Left cardiac atrium (tissue), 4 donors: Measurements from ENCODE around the gene SRR. TPM values are rescaled to one million over a fixed set of nuclear protein-coding genes. Genes with fewer than 3 reads are reported as not detected.

Experiments used
- ATAC-seq, 2 donors: fragments of 200-7000 bp; cut with Tn5 transposase; one replicate each; pipeline ENCODE4 v1.9.1; 2020; ENCODE audit warnings: mild to moderate bottlenecking in 2 of 2, moderate library complexity in 2 of 2
- DNase-seq: peaks from one replicate; pipeline ENCODE4 v3.0.0-alpha.2; 2020
- intact Hi-C, 2 donors: fragments of 100-400 bp; cut with DNase I; formaldehyde crosslinking; loops; one replicate each; pipeline versions ENCODE4 v1.14.1 to v1.15.1; 2022 to 2023
- total RNA-seq, 2 donors: library from RNA; stranded (reverse); fragmentation: NEBNext Ultra II Directional; extraction: Animal tissue kit (Norgen Biotek cat#: 25700); gene quantifications; one replicate each; pipeline ENCODE4 v1.2.1, GENCODE V29; 2021
- donor health status: DM: no; HTN: yes; CAD: no.
- donor health status: DM: no; HTN: yes; CAD: no; lungs with severe emphysema.
- donor health status: DM: yes; HTN: yes; CAD: no.
- donor health status: Dilated cardiomyopathy.

SRR gene
- total RNA-seq, 2 donors from 2014 or later = 8.7 to 14.5 TPM

DNA sequence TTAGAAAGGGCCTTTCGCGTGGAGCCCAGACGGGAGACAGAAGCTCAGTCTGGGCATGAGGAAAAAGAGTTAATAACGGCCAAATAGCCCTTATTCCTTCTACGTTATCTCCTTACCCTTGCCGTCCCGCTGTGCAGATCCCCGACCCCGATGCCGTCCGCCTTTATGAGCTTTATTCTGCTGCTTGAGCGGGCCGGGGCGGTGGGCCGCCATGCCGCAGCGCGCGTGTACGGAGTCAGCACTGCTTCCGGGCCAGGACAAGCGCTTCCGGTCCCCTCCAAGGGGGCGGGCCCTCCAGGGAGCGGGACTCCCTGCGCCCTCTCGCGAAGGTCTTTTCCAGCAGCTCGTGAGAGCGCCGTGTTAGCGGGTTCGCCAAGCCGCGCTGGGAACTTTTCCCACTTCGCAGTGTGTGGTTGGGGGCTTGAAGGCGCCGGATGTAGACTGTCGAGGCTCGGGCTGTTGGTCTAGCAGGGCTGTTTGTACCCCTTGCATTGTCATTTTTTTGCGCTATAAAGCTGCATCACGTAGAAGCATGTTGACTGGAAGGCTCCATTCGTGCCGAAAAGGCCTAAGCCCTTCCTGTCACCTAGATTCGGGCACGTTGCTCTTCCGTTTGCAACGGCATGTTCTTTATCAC is 32.6 kb downstream of the SRR start, which contains the start of gene TSR1:
TSR1 (minus strand) TSS at position 243 of the 637 bp plus-strand sequence; CDS start at position 213, 30 bp downstream.
- peak; percentile 94 for DNase-seq
- intact Hi-C loops = no loop called here

DNA sequence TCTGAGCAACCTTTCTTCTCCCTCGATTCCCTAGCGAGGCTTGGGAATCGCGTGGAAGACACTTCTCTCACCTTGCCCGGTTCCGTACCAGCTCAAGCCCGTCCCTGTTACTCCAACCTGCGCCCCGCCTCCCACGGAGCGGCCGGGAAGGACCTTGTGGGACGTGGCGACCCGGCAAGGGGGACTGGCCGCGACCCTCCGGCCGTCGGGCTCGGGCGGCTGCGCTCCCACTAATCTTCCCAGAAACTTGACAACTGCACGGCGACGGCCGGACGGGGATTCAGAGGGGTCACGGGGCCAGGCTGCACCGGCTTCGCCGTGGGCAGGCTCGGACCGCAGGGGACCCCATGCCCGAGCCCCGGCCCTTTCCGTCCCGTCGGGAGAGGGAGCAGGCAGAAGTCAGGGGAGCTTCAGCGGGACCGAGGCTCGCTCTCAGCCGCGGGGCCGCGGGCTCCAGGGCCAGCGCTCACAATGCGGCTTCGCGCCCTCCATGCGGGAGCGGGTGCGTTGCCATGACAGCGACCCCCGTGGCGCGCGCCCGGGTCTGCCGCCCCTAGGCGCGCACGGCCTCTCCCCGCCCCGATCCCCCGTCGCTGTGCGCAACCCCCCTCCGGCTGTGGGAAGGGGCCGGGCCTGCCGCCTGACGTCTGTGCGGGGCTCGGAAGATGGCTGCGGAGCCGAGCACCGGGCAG is 33.2 kb downstream of the SRR start, which contains the start of gene SGSM2:
SGSM2 (plus strand) TSS at position 650 of the 692 bp plus-strand sequence. CDS start 188 bp downstream, outside the sequence.
- peak; percentile 80 to 85 for ATAC-seq
- peak; percentile 77 for DNase-seq
- intact Hi-C loops = no loop called here

More for the DNA sequence above, 32.6 kb downstream of the SRR start, which contains the start of gene TSR1:
- ATAC-seq = peak; percentile 94 to 96

DNA sequence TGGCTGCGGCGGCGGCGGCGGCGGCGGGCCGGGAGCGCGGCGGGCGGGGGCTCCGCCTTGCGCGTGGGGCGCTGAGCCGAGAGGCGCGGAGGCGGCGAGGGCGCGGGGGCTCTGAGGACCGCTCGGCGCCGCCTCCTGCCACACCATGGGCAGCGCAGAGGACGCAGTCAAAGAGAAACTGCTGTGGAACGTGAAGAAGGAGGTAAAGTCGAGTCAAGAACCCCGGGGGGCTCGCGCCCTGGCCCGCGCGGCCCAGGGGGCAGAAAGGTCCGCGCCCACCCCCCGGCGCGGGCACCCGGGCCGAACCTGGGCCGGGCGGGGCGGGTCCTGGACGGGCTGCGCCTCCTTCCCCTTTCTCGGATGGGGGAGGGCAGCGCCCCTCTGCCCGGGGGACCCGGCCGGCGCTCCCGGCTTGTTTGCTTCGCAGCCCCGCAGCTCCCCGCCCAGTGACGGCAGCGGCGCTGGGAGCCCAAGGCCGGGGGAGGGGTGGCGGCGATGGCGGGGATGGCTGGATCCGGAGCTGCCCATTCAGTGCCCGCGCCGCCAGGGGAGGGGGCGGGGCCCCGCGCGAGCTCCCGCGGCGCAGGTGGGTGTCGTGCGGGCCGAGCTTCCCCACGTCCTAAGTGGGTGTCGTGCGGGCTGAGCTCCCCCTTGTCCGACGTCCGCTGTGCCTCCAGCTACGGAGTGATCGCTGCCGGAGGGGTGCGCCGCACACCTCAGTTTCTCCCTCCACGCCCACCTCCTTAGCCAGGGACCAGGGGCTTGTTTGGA is 34.0 kb downstream of the SRR start:
- ATAC-seq (peak; percentile 54 to 68), DNase-seq (peak; percentile 75)
- intact Hi-C loops = no loop called here

GRCh38 chr17:2338315-2338657 is 34.5 kb downstream of the SRR start:
- intact Hi-C loops = no loop called here
- ATAC-seq (no peak), DNase-seq (no peak)

- intact Hi-C loops = no loop called here
- DNase-seq (no peak), ATAC-seq (no peak)
Observed at GRCh38 chr17:2343421-2343820, 39.7 kb downstream of the SRR start.

GRCh38 chr17:2344528-2344927 is 40.8 kb downstream of the SRR start:
- intact Hi-C loops = no loop called here
- no peak for DNase-seq
- ATAC-seq = no peak

DNA sequence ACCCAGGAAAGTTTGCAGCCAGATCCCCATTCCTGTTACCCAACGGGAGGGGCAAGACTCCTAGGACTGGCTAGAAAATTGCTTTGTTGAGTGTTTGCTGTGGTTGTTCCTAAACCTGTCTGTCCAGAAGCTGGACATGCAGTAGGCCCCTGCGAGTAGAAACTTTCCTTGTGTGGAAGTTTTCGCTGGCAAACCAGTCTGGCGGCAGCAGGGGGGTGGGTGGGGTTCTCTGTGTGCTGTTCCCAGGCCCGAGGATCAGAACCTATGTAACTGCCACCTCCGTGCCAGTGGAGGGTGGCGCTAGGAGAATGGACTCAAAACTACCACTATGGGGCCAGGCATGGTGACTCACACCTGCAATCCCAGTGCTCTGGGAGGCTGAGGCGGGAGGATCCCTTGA is 42.7 kb downstream of the SRR start:
- no peak for ATAC-seq

DNA sequence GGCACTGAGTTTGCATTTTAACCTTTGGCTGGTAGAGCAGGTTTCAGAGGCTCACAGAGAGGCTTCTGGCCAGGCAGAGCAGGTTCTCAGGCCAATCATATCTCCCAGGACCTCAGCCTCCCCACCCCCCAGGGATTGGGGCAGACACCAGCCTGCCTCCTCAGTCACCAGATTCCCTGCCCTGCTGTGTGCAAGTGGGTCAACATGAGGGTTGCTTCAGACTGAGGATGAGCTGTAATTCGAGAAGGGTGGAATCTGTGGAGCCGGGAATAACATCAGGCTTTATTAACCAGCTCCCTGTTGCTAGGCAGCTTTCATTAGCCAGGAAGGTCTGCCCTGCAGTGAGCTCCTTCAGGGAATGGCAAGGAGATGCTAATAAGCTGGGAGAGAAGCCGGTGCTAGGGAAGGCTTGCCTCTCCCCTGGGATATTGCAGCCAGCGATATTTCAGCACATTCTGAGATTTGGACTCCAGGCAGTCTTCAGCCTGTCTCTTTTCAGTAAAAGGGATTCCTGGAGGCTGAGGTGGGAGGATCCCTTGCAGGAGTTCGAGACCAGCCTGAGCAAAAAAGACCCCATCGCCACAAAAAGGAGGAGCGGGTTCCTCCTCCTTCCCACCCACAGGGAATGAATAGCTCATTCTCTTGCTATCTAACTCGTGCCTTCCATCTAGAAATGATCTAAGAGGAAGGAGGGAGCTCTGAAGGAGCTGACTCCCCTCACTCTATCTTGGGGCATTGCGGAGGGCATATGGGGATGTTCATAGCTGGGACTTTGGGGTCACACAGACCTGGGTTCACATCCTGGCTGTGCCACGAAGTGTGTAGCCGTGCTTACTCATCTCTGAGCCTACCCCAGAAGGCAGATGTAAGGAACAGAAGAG is 44.3 kb downstream of the SRR start:
- intact Hi-C loops = no loop called here
- DNase-seq (no peak), ATAC-seq (peak; percentile 65 to 75)

More for the DNA sequence above, 42.7 kb downstream of the SRR start:
- intact Hi-C loops = no loop called here
- no peak for DNase-seq

- ATAC-seq (no peak), DNase-seq (no peak)
- intact Hi-C loops = no loop called here
Observed at GRCh38 chr17:2351269-2351668, 47.5 kb downstream of the SRR start.

DNA sequence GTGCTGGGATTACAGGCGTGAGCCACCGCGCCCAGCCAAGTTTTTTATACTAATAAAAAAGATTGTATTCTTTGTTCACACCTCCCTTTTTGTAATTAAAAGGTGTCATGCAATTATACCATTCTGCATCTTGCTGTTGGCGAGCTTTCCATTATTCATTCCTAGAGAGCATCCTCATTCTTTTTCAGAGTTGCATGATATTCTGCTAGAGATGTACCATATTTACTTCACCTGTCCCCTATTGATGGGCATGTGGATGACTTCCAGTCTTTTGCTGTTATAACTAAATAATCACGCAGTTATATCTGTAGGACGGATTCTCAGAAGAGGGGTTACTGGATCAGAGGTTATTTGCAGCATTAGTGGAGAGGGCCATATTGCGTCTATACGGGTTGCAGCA is 50.6 kb downstream of the SRR start:
- DNase-seq (no peak), ATAC-seq (no peak)
- intact Hi-C loops = no loop called here

DNA sequence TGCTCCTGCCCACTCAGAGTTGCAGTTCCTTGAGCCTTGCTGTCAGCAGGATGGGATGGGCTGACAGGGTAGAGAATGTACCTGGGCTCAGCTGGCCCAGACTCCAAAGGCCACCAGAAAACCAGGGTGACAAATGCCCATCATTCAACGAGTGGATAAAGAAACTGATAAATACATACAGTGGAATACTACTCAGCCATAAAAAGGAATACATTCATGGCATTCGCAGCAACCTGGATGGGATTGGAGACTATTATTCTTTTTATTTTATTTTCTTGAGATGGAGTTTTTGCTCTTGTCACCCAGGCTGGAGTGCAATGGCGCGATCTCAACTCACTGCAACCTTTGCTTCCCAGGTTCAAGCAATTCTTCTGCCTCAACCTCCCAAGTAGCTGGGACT is 53.5 kb downstream of the SRR start:
- intact Hi-C loops = no loop called here
- ATAC-seq = no peak
- DNase-seq = no peak

DNA sequence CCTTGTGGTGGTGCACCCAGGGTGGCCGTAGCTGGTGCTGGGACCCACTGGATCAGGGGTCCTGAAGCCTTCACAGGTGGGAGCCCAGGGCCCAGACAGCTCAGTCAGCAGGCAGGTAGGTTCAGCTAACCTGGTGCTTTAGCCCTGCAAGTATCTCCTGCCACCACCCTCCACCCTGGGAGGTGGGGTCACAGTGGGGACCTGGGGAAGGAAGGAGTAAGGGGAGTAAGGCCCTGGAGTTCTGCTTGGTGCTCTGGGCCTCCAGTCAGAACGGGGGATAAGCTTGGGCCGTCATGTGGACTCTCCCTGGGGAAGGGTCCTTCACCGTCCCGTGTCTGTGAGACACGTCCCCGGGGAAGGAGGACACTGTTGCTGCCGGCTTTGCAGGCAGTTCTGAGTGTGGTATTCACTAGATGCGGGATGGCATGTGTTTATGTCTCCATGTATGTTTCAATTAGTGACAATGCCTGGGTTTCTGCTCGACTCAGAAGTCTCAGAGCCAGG is 54.2 kb downstream of the SRR start:
- intact Hi-C loops = no loop called here
- no peak for ATAC-seq
- no peak for DNase-seq

DNA sequence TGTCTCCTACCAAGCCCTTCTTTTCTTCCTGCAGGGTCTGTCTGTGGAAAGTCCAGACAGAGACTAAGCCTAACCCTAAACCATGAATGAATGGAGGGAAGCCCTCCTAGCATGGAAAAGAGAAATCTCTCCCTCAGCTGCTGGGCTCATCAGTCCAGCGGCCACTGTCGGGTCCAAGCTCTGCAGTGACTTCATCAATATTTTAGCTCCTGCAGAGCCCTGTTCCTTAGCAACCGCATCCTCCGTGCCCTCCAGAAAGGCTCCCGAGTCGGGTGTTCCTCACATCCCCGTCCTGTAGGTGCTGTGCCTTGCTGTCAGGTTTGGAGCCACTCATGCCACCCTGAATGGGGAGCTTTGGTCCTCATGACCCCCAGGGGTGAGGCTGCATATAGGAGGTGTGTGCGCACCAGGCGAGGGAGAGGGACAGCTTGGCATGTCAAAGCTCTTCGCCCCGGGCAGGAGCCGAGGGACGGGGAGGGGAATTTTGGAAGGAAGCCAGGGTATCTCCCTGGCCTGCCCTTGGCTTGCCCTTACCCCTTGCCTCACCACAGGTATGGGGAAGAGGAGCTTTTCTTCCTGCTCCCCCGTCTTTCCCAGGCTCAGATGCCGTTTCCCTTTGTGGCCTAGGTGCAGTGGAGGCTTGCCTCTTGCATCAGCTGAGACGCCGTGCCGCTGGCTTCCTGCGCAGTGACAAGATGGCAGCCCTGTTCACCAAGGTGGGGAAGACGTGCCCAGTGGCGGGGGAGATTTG is 57.4 kb downstream of the SRR start:
- DNase-seq (no peak), ATAC-seq (no peak)

DNA sequence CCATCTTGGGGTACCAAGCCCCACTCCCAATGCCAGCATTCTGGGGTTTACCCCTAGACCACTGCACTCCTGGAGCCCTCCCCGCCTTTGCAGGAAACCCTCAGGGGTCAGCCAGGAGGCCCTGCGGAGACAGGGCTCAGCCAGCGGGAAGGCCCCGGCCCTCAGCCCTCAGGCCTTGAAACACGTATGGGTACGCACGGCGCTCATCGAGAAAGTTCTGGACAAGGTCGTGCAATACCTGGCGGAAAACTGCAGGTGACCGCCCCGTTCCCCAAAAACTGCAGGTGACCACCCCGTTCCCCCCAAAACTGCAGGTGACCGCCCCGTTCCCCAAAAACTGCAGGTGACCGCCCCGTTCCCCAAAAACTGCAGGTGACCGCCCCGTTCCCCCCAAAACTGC is 58.3 kb downstream of the SRR start:
- intact Hi-C loops = loop anchor here in 1 of 2 donors (10.0 kb wide), 1 partner anchor 53 kb away; no protein-coding TSS in a partner anchor
- no peak for ATAC-seq
- no peak for DNase-seq

More for the DNA sequence above, 57.4 kb downstream of the SRR start:
- intact Hi-C loops = loop anchor here in 1 of 2 donors (10.0 kb wide), 1 partner anchor 54 kb away; no protein-coding TSS in a partner anchor

DNA sequence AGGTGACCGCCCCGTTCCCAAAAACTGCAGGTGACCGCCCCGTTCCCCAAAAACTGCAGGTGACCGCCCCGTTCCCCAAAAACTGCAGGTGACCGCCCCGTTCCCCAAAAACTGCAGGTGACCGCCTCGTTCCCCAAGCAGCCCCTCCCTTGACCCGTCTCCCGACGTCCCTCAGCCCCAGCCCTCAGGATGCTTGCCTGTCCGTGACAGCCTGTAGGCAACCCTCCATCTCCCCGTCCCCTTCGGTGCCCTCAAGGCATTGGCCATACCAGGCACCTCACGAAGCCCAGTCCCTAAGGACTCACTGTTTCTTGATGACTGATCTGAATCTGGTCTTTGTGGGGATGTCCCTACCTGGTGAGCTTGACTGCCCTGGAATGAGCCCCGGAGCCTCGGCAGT is 58.7 kb downstream of the SRR start:
- intact Hi-C loops = loop anchor here in 1 of 2 donors (10.0 kb wide), 1 partner anchor 52 kb away; no protein-coding TSS in a partner anchor
- ATAC-seq = no peak
- no peak for DNase-seq

- ATAC-seq (no peak), DNase-seq (no peak)
- intact Hi-C loops = loop anchor here in 1 of 2 donors (10.0 kb wide), 1 partner anchor 52 kb away; no protein-coding TSS in a partner anchor
Observed at GRCh38 chr17:2362881-2363280, 59.1 kb downstream of the SRR start.

DNA sequence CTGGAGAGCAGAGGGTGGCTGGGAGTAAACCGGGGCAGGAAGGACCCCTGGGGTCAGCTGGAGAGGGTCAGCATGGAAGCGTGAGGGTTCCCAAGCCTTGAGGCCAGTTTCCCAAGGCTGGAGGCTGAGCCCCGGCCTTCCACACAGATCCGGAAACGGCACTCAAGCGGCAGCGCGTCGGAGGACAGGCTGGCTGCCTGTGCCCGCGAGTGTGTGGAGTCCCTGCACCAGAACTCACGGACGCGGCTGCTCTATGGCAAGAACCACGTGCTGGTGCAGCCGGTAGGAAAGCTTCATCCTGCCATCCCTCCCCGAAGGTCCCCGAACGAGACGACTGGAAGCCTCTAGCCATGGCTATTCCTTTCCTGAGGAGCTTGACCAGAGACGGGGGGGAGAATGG is 59.6 kb downstream of the SRR start:
- DNase-seq (no peak), ATAC-seq (no peak)
- intact Hi-C loops = loop anchor here in 1 of 2 donors (10.0 kb wide), 1 partner anchor 51 kb away; no protein-coding TSS in a partner anchor
